Panc1 (cell line): ENCODE measurements around the gene ICAM2. TPM values are rescaled to one million over a fixed set of nuclear protein-coding genes. Genes with fewer than 3 reads are reported as not detected.

Experiments used
- ATAC-seq: fragments of 200-7000 bp; cut with Tn5 transposase; 2 replicates; pipeline ENCODE4 v1.9.1; 2020; ENCODE audit warnings: mild to moderate bottlenecking, moderate library complexity
- BruUV-seq: library from RNA; stranded (reverse); fragments of 400-500 nt; replicated peaks from 2 replicates; lab custom pipeline; 2021; lab: Mats Ljungman, UMichigan
- CTCF ChIA-PET: fragments of 300-600 bp; sonication (Branson Sonifier 250); formaldehyde crosslinking; loops from one replicate; lab custom pipeline; 2022; ENCODE audit warnings: antibody characterized with exemption; lab: Charles Lee
- POLR2A ChIA-PET: fragments of 300-600 bp; sonication (Branson Sonifier 250); formaldehyde crosslinking; loops from one replicate; lab custom pipeline; 2022; ENCODE audit warnings: antibody characterized with exemption; lab: Charles Lee
- DNase-seq: peaks from one replicate; pipeline ENCODE4 v3.0.0-alpha.2; 2010; ENCODE audit warnings: low read depth, low spot score
- H3K27ac ChIP-seq: 2 replicates; pipeline ENCODE4 v1.5.1; 2011; ENCODE audit warnings: mild to moderate bottlenecking, low read length, inconsistent platforms
- H3K27me3 ChIP-seq: fragments of 200-500 bp; sonication (Bioruptor generic); 2 replicates; pipeline ENCODE4 v1.6.0; 2014; ENCODE audit warnings: low read length, inconsistent platforms; ENCODE audit not compliant: control insufficient read depth, insufficient read depth
- H3K36me3 ChIP-seq: fragments of 200-500 bp; sonication (Bioruptor generic); 2 replicates; pipeline ENCODE4 v1.5.1; 2014; ENCODE audit warnings: inconsistent platforms, mild to moderate bottlenecking, low read length, moderate library complexity; ENCODE audit not compliant: control insufficient read depth, insufficient read depth
- H3K4me1 ChIP-seq: 2 replicates; pipeline ENCODE4 v1.5.1; 2011; ENCODE audit warnings: inconsistent platforms, mild to moderate bottlenecking, low read length, moderate library complexity; ENCODE audit not compliant: control insufficient read depth, insufficient read depth
- H3K4me3 ChIP-seq, 2 experiments: 2 replicates each; pipeline ENCODE4 v1.5.1; 2011 to 2012; ENCODE audit warnings: low read depth in 2 of 2, low read length in 2 of 2, mild to moderate bottlenecking in 2 of 2, inconsistent platforms in 1 of 2, moderate library complexity in 1 of 2
- H3K9me3 ChIP-seq: fragments of 200-500 bp; sonication (Bioruptor generic); 2 replicates; pipeline ENCODE4 v1.5.1; 2014; ENCODE audit warnings: low read depth, mild to moderate bottlenecking, inconsistent platforms, low read length, moderate library complexity; ENCODE audit not compliant: control insufficient read depth, insufficient read depth
- POLR2AphosphoS5 ChIP-seq: IDR thresholded peaks from 2 replicates; pipeline ENCODE4 v1.6.1; 2012; ENCODE audit warnings: mild to moderate bottlenecking, low read depth, low read length, moderate library complexity
- SIN3A ChIP-seq: IDR thresholded peaks from 2 replicates; pipeline ENCODE4 v1.6.1; 2012; ENCODE audit warnings: low read depth, mild to moderate bottlenecking, low read length, moderate library complexity, borderline replicate concordance; ENCODE audit not compliant: insufficient read depth
- TCF7L2 ChIP-seq: IDR thresholded peaks from 2 replicates; pipeline ENCODE4 v1.6.1; 2011; ENCODE audit warnings: mild to moderate bottlenecking, low read depth, low read length, inconsistent platforms
- in situ Hi-C: cut with HindIII; loops from 2 replicates; pipeline ENCODE4 v1.10.0; 2016; ENCODE audit warnings: low sequenced_read_pairs, low pct_unique_long_range_greater_than_20kb
- intact Hi-C: fragments of 100-400 bp; cut with micrococcal nuclease; formaldehyde crosslinking; loops from one replicate; pipeline ENCODE4 v1.10.0; 2022; ENCODE audit not compliant: unreplicated experiment
- total RNA-seq: library from RNA; stranded (reverse); gene quantifications from one replicate; pipeline ENCODE4 v1.2.1, GENCODE V29; 2021; ENCODE audit not compliant: unreplicated experiment
- TF ChIP-seq, protein P1 (sequence below), 2 experiments: IDR thresholded peaks; 2 replicates each; pipeline ENCODE4 v1.6.1; 2011 to 2012; ENCODE audit warnings: low read depth in 2 of 2, control low read depth in 1 of 2, low read length in 1 of 2, mild to moderate bottlenecking in 1 of 2, moderate library complexity in 1 of 2; ENCODE audit not compliant: insufficient read depth in 1 of 2
- TF ChIP-seq, protein P2 (sequence below): fragments of 450-650 bp; IDR thresholded peaks from 2 replicates; pipeline ENCODE4 v1.5.1; 2017; ENCODE audit warnings: mild to moderate bottlenecking

ICAM2 gene
- total RNA-seq, 1 experiment from 2014 or later, result 0.33 TPM

DNA sequence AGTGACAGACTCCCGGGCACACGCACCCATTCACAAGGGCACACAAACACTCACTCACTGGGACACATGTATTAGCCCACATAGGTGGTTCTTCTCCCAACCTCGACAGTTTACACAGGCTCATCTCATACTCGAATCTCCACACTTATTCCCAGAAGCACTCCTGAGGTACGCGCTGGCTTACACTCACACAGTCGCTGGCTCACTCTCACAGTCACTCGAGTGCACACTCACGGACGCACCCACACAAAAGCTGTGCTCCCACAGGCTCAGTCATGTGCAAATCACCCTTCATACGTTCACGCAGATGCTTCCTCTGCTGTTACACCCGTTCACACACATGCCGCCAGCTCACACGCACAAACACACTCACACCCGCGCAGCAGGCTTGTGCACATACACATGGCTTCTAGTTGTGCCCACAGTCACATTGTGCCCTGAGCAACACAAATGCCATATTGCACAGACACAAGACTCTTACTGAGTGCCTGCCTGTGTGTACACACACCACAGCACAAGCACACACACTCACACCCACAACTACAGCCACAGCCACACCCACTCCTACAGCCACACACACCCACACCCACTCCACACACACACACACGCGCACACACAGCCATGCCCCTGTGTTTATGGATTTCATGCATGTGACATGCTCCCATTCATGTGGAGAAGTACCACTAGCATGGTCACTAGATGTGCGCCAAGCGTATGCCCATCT lies 30.6 kb downstream of the ICAM2 start:
- TF ChIP-seq SIN3A (no peak), POLR2AphosphoS5 (no peak), TCF7L2 (no peak)
- TF ChIP-seq, protein P1, sequence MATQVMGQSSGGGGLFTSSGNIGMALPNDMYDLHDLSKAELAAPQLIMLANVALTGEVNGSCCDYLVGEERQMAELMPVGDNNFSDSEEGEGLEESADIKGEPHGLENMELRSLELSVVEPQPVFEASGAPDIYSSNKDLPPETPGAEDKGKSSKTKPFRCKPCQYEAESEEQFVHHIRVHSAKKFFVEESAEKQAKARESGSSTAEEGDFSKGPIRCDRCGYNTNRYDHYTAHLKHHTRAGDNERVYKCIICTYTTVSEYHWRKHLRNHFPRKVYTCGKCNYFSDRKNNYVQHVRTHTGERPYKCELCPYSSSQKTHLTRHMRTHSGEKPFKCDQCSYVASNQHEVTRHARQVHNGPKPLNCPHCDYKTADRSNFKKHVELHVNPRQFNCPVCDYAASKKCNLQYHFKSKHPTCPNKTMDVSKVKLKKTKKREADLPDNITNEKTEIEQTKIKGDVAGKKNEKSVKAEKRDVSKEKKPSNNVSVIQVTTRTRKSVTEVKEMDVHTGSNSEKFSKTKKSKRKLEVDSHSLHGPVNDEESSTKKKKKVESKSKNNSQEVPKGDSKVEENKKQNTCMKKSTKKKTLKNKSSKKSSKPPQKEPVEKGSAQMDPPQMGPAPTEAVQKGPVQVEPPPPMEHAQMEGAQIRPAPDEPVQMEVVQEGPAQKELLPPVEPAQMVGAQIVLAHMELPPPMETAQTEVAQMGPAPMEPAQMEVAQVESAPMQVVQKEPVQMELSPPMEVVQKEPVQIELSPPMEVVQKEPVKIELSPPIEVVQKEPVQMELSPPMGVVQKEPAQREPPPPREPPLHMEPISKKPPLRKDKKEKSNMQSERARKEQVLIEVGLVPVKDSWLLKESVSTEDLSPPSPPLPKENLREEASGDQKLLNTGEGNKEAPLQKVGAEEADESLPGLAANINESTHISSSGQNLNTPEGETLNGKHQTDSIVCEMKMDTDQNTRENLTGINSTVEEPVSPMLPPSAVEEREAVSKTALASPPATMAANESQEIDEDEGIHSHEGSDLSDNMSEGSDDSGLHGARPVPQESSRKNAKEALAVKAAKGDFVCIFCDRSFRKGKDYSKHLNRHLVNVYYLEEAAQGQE (IDR thresholded peaks at IDR 0.05; ENCODE audit: insufficient read depth in 1 of 2, low read depth in 2 of 2, low read length in 1 of 2), result no peak
- TF ChIP-seq, protein P2, sequence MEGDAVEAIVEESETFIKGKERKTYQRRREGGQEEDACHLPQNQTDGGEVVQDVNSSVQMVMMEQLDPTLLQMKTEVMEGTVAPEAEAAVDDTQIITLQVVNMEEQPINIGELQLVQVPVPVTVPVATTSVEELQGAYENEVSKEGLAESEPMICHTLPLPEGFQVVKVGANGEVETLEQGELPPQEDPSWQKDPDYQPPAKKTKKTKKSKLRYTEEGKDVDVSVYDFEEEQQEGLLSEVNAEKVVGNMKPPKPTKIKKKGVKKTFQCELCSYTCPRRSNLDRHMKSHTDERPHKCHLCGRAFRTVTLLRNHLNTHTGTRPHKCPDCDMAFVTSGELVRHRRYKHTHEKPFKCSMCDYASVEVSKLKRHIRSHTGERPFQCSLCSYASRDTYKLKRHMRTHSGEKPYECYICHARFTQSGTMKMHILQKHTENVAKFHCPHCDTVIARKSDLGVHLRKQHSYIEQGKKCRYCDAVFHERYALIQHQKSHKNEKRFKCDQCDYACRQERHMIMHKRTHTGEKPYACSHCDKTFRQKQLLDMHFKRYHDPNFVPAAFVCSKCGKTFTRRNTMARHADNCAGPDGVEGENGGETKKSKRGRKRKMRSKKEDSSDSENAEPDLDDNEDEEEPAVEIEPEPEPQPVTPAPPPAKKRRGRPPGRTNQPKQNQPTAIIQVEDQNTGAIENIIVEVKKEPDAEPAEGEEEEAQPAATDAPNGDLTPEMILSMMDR, result no peak
- H3K36me3 ChIP-seq, result no peaks in the 10 kb centered on the region
- H3K4me1 ChIP-seq, result no peaks in the 10 kb centered on the region
- no peak; the same call in 1 of the 2 replicates for ATAC-seq
- no peak overlapping the region for H3K27ac ChIP-seq
- CTCF ChIA-PET, result interaction anchor here (1.0 to 1.1 kb wide), 2 partner anchors 30 to 70 kb away, joined by 4 to 6 read pairs; no protein-coding TSS in a partner anchor
- POLR2A ChIA-PET, result no interaction called here
- no peak overlapping the region for H3K4me3 ChIP-seq
- no peaks in the 10 kb centered on the region; the same call in 1 of the 2 replicates for H3K27me3 ChIP-seq
- intact Hi-C loops (loop anchor here (10.0 kb wide), 1 partner anchor 75 kb away; the partner anchor contains the start of genes CSHL1 and GH1), in situ Hi-C loops (no loop called here)
- no peaks in the 10 kb centered on the region for H3K9me3 ChIP-seq
- BruUV-seq, result no TSS peak
- no peak for DNase-seq

DNA sequence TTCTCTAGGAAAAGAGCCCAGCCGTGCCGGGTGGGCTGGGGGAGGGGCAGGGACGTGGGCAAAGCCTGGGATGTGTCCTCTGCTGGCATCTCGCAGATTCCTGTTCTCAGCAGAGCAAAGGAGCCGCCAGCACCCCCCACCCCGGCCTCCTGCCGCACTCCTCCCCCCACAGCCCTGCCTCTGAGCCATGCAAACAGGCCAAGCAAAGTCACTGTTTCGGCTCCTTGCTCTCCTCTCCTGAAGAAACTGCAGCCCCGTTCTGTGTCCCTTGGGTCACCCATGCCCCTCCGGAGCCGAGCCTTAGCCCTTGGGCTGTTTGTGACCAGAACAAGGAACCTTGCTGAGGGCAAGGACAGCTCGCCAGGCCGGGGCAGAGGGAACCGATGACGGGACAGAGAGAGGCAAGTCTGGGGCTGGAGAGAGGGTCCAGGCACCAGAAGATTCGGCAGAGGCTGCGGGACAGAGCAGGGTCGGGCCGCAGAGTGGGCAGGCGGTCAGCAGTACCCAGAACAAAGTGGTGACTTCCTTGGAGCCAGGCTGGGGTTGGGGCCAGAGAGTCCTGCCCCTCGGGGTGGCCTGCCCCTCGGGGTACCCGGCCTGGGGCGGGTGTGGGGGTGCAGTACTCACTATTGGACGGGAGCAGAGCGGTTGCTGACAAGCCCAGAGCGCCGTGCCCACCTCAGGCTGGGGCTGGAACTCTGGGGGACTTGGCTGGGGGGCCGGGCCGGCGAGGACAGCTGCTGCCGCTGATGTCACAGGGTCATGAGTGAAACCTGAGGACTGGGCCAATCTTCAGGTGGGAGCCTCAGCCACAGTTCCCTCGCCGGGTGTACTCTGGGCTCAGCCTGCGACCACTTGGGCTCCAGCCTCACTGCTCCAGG lies 31.5 kb downstream of the ICAM2 start:
- no TSS peak for BruUV-seq
- Histone ChIP-seq H3K27ac (no peak overlapping the region), H3K4me1 (no peaks in the 10 kb centered on the region), H3K36me3 (no peaks in the 10 kb centered on the region), H3K4me3 (no peak overlapping the region), H3K9me3 (no peaks in the 10 kb centered on the region), H3K27me3 (no peaks in the 10 kb centered on the region; the same call in 1 of the 2 replicates)
- no peak for TF ChIP-seq POLR2AphosphoS5
- TF ChIP-seq SIN3A, result no peak
- TF ChIP-seq, protein P2, result no peak
- no peak for TF ChIP-seq TCF7L2
- TF ChIP-seq, protein P1 (IDR thresholded peaks at IDR 0.05; ENCODE audit: insufficient read depth in 1 of 2, low read depth in 2 of 2, low read length in 1 of 2), result no peak
- CTCF ChIA-PET, result no interaction called here
- POLR2A ChIA-PET, result interaction anchor here (0.6 kb wide), 1 partner anchor 34 kb away, joined by 4 read pairs; no protein-coding TSS in a partner anchor
- ATAC-seq (peak; percentile 56), DNase-seq (no peak)
- intact Hi-C loops, result no loop called here
- in situ Hi-C loops, result no loop called here
